GM21526 (cell line): ENCODE measurements around the gene ARL16.

Experiments used
- ATAC-seq: cut with Tn5 transposase; IDR thresholded peaks from one replicate; pipeline ENCODE4 v1.9.1; 2021; ENCODE audit warnings: moderate library complexity; ENCODE audit not compliant: unreplicated experiment, low FRiP score

ARL16 gene, protein sequence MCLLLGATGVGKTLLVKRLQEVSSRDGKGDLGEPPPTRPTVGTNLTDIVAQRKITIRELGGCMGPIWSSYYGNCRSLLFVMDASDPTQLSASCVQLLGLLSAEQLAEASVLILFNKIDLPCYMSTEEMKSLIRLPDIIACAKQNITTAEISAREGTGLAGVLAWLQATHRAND

DNA sequence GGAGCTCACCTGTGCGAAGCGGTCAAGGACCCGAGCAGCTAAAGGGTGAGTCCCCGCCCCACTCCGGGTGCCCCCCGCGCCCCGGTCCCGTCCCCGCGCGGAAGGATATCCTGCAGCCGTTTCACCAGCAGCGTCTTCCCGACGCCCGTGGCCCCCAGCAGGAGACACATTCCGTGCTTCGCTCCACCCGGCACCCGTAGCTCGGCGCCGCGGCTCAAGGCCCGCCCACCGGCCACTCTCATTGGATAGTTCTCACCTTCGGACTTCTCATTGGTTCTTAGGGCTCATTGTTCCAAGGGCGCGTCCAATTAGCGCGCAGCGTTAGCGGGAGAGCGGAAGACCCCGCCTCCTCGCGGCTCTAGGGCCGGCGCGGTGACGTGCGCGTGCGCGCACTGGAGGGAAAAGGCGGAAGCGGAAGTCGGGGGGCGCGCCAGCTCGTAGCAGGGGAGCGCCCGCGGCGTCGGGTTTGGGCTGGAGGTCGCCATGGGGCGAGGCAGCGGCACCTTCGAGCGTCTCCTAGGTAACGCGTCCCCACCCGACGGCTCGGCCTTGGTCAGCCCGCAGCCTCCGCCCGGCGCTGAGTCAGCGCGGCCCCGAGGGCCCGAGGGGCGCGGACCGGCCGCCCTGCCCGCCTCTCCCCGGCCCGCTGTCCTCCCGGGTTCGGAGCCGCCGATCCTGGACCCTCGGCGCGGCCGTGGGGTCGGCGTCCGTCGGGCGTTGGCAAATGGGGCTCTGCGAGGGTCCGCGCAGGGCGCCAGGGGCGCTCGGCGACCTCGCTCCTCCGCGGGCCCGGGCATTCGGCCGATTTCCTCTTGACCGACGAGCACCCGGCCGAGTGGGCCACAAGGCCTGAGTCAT, at the start of gene ARL16, which contains the start of gene HGS:
Gene ARL16 (minus strand): TSS at position 214 of the 858 bp plus-strand sequence. CDS start 44 bp downstream, at position 170.
Gene HGS (plus strand): TSS at position 428 of the 858 bp plus-strand sequence. CDS start 56 bp downstream, at position 484.
- ATAC-seq, result peak; percentile 86

DNA sequence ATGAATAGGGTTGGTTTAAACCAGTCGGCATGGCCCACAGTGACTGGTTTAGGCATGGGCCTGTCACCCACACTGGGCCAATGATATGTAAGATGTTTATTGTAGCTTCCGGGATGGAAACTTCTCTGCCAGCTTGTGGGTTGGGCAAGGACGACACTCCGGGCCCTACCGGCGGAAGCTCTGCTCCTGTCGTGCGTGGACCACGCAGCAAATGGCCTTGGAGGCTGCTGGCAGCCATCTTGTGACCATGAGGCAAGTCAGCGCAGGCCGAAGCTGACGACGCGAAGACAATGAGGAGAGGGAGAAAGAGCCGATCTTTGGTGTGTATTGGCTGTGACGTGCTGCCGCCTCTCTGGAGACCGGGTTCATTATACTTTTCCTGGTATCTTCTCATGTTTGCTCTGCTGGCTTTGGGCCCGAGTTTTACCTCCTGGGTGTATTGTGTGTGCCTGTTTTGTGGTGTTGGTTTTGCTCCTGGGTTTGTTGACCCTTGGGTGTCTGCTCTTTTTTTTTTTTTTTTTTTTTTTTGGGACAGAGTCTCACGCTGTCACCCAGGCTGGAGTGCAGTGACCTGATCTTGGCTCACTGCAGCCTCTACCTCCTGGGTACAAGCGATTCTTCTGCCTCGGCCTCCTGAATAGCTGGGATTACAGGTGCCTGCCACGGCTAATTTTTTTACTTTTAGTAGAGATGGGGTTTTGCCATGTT, 43.9 kb upstream of the ARL16 start:
- no peak for ATAC-seq

DNA sequence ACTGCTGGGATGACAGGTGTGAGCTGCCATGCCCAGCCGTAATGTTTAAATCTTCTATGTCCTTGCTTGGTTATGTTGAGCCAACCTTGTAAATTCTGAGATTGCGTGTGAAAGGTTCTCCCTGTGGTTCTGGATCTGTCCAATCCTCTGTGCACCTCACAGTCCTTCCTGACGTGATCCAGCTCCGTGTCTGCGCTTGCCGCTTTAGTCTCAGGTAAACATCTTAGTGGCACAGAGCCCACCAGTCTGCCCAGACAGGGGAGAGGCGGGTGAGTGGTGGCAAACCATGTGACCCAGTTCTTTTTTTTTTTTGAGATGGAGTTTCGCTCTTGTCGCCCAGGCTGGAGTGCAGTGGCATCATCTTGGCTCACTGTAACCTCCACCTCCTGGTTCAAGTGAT, 42.4 kb upstream of the ARL16 start:
- no peak for ATAC-seq

DNA sequence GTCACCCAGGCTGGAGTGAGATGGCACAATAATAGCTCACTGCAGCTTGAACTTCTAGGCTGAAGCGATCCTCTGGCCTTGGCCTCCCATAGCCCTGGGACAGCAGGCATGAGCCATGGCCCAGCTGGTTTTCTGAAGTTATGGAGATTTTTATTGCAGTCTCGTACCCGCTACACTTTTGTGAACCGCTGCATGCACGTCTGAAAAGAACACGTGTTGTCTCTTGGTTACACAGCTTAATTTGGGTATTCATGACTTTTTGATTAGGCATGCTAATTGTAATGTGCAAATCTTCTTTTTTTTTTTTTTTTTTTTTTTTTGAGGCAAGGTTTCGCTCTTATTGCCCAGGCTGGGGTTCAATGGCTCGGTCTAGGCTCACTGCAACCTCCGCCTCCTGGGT, 41.8 kb upstream of the ARL16 start:
- no peak for ATAC-seq

DNA sequence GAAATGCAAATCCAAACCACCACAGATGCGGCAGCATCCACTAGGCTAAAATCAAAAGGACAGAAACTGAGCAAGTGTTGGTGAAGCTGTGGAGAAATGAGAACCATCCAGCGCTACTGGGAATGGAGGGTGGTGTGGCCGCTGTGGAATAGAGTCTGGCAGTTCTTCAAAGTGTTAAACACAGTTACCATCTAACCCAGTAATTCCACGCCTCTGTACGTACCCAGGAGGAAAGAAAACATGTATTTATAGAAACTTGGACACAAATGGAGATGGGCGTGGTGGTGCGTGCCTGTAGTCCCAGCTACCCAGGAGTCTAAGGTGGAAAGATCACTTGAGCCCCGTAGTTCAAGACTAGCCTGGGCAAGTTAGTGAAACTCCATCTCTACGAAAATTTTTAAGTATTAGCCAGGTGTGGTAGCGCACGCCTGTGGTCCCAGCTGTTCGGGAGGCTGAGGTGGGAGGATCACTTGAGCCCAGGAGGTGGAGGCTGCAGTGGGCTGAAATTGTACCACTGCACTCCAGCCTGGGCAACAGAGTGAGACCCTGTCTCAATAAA, 40.1 kb upstream of the ARL16 start:
- ATAC-seq, result no peak

DNA sequence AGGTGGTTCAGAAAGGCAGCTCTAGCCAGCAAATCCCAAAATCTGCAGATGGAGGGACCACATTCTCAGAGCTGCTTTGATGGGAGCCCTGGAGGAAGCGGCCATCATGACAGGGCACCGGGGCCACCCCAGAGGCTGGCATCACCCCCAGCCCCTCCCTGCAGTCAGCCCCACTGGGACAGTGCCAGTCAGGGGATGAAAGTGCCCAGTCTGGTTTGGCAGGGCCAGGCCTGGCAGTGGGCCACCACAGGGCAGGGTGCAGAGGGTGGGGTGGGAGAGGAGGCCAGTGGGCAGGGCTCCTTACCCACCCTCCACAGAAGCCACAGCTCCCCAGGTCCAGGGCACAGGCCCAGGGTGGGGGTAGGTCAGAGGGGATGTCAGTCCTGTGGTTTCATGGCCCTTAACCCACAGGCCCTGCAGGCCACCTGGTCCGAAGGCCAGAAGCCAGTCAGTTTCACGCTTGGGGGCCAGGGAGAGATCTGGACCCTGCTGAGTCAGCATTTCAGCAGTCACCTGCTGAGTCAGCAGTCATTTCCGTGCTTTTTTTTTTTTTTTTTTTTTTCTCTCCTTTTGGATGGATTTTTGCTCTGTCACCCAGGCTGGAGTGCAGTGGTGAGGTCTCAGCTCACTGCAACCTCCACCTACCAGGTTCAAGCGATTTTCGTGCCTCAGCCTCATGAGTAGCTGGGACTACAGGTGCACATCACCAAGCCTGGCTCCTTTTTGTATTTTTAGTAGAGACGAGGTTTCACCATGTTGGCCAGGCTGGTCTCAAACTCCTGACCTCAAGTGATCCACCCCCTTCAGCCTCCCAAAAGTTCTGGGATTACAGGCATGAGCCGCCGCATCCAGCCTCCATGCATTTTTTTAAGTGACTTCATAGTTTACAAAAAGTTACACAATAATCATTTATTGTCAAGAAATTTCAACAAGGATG, 38.9 kb upstream of the ARL16 start:
- ATAC-seq, result no peak

DNA sequence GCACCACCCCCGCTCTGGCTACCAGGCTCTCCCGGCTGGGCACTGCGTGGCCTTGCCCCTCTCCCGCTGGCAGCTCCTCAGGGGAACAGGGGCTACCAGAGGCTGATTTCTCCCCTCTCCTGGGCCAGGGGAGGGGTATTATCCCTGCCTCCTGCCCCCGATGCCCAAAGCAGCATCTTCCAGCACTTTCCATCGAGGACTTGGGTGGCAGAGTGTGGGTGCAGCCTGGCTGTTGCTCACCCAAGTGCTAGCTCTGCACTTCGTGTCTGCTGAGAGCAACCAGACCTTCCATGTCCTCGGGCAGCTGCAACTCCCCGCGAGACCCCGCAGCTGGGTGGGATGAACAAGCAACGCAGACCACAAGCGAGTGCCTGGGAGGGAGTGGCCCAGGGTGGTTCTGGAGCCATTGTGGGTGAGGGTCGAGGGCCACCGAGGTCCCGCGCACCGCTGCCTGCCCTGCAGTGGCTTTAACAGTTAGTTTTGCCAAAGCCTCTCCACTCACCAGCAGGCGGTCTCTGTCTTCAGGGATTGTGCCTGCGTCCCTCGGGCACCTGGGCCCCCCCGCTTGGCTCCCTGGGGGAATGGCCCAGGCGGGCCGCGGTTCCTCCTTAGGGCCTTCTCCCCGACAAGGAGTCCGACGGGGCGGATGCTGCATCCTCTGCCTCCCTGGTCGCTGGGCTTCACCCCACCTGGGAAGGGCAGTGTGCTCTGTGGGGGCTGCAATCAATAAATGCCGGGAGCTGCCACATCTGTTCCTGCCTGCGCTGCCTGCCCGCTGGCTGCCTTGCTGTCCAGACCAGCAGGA, 36.9 kb upstream of the ARL16 start:
- ATAC-seq, result no peak

DNA sequence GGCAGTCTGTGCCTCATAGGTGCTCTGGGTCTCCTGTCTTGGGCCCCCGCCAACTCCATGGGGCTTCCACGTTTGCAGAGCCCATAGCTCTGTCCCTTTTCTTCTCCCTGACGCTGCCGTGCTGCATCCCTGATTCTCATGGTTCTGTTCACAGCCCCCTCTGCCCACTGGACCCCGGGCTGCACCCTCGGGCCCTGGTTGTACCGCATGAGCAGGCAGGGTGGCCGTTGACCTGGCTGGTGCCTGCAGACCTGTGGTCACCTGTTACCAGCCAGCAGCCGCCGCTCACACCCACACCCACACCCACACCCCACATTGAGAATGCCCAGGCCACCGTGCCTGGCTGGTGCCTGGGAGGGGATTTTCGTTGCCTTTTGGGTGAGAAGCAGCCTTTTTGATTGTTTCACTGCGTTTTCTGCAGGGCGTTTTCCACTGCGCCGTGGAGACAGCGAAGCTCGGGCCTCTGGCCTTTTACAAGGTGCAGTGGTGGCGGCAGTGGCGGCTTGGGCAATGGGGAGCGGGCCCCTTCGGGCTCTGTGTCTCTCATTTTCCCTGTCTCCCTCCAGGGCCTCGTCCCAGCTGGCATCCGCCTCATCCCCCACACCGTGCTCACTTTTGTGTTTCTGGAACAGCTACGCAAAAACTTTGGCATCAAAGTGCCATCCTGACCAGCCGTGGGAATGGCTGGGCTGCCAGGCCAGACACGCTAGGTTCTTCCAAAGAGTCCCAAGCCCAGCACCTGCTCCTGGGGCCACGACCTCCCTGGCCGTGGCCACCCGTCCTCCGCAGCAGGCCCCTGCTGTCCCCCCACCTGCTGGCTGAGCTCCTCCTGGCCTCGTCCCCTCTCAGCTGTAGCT, 36.0 kb upstream of the ARL16 start:
- no peak for ATAC-seq

DNA sequence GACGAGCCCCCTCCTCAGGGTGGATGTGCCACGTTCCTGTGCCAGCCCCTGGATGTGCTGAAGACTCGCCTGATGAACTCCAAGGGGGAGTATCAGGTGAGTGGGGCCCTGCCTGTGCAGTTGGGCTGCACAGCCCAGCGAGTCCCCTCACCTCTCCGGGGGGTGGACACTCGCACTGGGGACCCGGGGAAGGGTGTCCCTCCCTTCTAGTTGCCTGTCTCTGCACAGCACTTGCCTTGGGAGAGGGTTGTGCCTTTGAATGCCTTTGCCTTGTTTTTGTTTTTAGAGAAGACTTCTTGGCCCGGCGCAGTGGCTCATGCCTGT, 34.1 kb upstream of the ARL16 start:
- ATAC-seq, result no peak

DNA sequence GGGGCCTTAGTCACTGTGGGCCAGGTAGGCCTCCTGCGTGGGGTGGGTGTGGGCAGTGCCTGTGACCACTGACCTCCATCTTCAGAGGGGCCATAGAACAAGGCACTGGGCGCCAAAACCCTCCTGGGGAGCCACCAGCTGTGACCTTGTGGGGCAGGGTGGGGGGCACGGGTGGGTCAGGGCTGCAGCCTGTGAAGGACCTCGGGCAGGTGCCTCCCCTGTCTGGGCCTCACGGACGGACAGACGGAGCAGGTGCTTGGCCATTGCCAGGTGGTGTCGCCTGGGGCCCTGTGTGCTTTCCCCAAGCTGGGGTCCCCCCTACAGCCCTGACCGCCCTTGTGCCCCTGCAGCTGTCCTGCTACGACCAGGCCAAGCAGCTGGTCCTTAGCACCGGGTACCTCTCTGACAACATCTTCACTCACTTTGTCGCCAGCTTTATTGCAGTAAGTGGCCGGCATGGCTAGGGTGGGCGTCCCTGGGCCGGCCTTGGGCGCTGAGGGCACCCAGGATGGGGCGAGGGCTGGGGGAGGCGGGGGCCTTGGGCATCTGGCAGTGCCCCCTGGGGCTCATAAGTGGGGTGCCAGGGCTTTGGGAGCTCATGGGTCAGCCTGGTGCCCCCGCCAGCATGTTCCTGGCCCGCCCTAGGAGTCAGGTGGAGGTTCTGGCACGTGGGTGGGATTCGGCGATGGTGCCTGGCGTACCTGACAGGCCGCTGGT, 33.6 kb upstream of the ARL16 start:
- ATAC-seq, result no peak

DNA sequence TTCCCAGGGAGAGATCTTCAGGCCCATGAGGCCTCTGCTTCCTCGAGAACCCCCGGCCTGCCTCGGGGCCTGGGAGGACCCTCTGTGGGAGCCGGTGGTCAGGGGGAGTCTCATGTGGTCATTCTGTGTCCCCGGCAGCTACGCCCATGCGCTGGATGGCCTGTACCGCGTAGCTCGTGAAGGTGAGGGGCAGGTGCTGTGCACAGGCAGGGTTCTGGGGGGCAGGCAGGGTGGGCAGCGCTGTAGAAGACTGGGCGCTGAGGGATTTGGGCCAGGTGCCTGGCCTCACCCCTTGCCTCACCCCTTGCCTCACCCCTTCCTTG, 33.0 kb upstream of the ARL16 start:
- ATAC-seq, result no peak

DNA sequence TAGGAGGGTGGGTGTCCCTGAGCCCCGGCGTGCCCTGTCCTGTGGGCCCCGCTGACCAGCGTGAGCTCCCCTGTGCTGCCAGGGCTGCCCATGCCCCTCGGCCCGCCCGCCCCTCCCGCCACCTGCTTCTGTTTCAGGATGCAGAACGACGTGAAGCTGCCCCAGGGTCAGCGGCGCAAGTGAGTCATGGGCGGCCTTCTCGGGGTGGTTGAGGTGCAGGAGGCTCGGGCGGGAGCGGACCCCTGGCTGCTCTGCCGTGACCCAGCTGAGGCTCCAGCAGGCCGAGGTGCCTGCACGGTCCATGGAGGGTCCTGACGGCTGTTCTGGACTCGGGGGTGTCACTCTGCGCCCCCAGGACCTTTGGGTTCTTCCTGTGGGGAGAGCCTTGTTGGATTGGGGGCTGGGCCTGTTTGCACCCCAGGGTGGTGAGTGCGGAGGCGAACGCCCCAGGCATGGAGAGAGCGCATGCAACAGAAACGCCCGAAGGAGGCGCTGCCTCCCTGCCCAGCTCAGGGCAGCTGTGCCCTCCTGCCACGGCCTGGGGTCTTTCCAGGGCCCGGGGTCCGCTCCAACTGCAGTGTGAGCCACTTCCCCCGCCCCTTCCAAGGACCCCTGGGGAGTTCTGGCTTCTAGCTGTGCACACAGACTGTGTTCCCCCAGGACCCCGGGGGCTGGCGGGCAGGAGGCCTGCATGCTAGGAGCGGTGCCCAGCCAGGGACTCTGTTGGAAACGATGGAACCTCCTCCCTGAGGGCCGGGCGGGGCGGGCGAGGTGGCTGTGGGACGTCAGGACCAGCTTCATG, 32.5 kb upstream of the ARL16 start:
- no peak for ATAC-seq

DNA sequence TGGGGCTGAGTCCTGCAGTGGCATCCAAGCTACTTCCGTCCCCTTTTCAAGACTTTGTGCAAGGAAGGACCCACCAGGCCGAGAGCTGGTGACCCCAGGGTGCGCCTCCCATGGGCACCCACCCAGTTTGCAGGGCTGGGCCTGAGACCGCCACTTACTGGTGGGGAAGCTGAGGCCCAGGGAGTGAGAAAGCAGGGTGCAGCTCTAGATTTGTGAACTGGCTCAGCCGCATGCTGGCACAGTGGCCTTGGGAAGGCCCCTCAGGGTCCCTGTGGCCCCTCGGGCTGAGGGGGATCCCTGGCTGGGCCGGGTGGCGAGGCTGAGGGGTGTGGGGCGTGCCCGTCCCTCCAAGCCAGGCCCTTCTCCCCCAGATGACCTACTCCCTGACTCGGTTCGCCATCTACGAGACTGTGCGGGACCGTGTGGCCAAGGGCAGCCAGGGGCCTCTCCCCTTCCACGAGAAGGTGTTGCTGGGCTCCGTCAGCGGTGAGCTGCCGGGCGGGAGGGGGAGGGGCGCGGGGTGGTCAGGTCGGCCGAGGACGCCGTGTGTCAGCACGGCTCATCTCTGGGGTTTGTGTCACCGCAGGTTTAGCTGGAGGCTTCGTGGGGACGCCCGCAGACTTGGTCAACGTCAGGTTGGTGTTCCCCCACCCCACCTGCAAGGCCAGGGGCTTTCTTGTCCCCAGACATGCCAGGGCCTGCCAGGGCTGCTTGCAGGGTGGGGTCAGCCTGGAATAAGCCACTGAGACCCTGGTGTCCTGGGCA, 31.7 kb upstream of the ARL16 start:
- no peak for ATAC-seq

DNA sequence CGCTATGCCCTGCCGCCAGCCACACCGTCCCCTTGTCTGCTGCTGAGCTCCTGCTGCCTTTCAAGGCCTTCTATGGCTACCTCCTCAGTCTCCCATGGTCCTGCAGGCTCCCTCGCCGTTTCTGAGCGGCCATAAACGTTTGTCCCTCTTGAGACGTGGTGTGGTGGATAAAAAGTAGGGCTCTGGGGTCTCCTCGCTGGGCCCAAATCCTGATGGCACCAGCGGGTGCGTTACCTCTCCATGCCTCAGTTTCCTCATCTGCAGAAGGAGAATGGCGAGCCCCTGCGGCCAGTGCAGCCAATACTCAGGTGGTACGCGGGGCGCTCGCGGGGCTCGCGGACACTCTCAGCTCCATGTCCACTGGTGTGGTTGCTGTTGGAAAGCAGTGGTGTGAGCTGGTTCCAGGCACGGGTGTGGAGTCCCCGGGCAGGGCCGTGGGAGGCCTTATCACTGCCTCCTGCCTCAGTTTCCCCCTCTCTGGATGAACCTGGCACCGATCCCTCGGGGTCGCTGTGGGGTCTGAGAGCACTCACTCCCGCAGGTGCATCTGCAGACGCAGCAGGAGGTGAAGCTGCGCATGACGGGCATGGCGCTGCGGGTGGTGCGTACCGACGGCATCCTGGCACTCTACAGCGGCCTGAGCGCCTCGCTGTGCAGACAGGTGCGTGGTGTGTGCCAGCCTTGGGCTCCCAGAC, 31.0 kb upstream of the ARL16 start:
- ATAC-seq, result no peak

DNA sequence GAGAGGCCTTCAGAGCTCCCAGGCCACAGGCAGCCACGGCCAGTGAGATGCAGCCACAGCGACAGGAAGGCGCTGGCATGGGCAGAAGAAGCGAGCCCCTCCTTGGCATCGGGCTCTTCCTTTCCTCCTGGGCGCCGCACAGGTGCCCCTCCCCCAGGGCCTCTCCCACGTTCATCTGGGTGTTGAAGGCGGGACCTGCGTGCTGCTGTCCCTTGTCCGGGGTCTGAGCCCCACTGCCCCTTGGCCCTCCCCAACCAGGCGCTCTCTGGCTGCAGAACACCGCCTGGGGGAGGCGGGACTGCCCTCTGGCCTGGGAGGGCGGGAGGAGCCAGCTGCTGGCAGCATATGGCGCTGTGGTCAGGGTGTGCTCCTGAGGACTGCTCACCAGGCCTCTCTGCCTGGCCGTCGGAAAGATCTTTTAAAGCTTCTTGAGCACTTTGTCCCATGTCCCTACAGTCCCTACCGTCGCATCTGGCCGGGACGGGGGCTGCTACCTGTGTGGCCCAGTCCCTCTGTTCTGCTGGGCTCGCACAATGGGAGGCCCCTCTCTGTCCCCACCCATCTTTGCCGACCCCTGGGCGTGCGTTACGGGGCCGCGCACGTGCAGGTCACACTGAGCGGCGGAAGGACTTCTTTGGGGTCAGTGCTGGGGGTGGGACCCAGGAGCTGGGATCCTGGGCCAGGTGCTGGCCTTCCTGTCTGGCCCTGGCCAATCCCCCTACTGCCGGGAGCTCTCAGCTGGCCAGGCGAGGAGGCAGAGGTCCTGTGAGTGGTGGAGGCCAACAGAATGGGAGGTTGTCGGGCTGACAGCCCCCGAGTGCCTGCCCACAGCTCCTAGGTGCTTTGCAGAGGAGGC, 30.2 kb upstream of the ARL16 start:
- ATAC-seq, result no peak
